ENCODE data around the gene PSPN.
"Not testable (repeated sequence)": the region's sequence is repeated elsewhere in the genome, so short reads cannot be mapped to it uniquely, and the experiment has no call there.

Gene PSPN

DNA sequence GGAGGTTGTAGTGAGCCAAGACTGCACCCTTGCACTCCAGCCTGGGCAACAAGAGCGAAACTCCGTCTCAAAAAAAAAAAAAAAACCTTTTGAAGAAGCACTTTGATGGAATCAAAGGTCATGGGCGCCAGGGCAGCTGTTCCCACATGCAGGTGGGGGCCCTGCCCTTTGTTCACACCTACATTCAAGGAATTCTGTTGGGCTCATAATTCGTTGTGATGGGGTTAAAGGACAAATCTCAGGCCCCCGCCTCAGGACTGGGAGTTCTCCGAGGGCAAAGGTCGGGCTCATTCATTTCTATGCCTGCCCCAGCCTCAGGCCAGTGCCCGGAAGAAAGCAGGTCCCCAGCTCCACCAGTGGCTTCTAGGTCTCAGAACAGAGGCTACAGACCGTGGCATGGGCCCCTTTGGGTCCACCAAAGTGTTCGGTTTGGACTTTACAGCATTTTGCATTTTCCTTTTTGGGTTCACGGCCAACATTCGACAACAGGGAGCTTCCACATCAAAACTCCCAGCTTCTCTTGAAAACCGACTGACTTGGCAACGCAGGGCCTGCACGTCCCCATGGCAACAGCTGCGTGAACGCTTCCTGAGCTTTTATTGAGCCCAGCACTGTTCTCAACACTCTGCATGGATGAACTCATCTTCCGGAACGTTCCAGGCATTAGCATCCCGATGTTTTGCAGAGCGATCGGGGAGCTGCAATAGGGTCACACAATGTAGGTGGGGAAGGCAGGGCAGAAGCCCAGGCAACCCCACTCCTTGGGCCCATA is 27.3 kb upstream of the PSPN start:
- peak; percentile 33 for DNase-seq (ENCODE audit: low read depth)

DNA sequence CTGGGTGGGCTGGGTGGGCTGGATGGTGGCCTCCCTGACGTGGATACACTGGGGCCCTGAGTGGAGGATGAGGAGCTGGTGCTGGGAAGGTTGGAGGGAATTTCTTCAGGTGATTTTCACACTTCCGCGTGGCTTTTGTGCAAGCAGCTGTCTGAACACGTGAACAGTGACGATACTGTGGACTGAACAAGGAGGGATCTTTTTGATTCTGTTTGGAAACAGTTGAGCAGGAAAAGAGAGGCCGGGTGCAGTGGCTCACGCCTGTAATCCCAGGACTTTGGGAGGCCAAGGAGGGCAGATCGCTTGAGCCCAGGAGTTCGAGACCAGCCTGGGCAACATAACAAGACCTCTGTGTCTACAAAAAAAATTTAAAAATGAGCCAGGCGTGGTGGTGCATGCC is 26.3 kb upstream of the PSPN start:
- no peak for DNase-seq (ENCODE audit: low read depth)

DNA sequence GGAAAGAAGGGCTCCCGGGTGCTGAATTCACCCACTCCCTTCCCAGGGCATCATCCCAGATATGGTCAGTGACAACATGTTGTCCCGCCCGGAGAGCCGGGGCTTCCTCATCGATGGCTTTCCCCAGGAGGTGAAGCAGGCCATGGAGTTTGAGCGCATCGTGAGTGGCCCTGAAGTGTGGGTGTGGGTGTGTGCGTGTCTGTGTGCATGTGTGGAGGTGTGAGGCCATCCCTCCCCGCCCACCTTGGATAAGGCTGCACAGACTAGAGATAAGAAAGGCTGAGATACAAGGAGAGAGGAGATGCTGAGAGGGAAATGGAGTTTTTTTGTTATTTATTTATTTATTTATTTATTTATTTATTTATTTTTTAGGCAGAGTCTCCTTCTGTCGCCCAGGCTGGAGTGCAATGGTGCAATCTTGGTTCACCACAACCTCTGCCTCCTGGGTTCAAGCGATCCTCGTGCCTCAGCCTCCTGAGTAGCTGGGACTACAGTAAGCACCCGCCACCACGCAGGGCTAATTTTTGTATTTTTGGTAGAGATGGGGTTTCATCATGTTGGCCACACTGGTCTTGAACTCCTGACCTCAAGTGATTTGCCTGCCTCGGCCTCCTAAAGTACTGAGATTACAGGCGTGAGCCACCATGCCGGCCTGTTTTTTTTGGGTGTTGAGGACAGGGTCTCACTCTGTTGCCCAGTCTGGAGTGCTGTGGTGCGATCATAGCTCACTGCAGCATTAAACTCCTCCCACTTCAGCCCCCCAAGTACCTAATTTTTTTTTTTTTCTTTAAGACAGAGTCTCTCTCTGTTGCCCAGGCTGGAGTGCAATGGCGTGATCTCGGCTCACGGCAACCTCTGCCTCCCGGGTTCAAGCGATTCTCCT is 24.6 kb upstream of the PSPN start:
- not testable (repeated sequence) for DNase-seq (ENCODE audit: low read depth)

DNA sequence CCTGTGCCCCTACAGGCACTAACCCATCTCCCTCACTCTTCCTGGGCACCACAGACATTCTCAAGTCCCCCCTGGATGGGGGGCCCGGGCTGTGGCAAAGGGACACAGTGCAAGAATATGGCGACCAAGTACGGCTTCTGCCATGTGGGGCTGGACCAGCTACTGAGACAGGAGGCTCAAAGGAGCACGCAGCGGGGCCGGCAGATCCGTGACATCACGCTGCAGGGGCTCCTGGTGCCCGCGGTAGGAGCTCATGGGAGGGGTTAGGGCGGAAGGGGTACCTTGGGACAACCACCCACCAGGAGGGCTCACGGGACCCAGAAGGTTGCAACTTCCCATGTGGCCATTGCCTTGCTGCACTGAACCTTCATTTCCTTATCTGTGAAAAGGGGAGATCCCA is 20.6 kb upstream of the PSPN start:
- no peak for DNase-seq (ENCODE audit: low read depth)

DNA sequence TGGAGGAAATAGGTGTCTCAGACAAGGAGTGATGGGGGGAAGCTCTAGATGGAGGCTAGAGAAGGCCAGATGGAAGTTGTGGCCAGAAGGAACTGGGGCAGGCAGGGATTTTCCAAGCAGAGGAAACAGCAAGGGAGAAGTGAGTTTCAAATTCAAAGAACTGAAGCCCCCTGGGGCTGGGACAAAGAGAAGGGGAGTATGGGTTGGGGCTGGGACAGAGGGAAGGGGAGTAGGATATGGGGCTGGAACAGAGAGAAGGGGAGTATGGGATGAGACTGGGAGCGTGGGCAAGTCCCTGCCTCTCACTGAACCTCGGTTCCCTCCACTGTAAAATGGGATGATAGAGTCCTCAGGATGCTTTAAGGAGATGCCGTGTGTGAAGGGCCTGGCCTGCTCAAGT is 19.1 kb upstream of the PSPN start:
- DNase-seq (ENCODE audit: low read depth) = no peak

DNA sequence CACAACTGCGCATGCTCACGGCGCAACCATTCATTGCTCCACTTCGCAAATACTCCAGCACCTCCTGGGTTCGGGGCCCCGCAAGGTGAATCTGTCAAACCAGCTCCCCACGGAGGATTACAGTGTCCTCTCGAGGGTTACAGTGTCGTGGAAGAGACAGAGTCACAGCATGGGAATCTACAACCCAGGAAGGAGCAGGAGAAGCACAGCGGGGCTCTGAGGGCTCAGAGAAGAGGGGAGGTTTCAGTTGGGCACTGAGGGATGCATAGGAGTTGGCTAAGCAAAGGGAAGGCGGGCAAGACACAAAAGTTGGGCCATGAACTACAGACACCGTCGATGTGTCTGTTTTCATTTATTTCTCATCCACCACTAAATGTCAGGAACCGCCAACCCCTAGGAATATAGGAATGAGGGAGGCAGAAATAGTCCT is 18.3 kb upstream of the PSPN start:
- DNase-seq (ENCODE audit: low read depth) = no peak

DNA sequence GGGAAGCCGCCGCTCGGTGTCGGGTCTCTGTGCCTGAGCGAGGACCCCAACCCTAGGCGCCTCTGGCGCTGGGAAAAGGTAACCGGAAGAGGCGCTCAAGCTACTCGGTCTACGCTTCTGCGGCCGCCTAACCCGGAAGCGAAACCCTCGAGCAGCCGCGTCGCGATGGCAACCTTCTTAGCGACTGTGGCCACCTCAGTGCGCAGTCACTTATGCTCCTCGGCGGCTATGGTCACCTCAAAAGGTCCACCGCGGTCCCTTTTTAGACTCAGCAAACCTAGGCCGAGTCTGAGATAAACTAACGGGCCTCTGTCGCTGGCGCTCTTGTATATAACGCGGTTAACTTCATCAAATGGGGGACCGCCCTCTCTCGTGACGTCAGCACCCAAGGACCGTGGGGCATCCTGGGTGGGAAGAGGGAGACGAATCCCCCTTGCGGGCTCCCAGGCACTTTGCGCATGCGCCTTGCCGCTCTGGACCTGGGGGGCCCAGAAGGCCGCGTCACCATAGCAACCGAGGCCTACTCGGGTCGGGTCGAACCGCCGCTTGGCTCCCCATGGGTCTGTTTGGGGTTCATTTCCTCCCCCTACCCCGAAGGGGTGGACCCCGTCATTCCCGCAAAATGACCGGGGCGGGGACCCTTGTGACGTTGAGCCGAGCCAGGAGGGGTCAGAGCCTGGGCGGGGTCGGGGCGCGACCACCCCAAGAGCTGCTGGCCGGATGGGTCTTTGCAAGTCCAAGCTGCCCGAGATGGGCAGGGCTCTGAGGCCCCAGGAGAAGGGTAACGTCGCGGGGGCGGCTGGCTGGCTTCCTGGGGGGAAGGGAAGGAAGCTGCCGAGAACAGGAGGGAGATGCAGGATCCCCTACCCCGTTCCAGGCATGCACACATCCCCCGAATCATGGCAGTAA is 17.6 kb upstream of the PSPN start, which contains the start of gene GTF2F1:
Gene GTF2F1, minus strand, starts transcription at position 91 of the 909 bp plus-strand sequence. CDS start 169 bp downstream, outside the sequence.
- peak; percentile 97 for DNase-seq (ENCODE audit: low read depth)

DNA sequence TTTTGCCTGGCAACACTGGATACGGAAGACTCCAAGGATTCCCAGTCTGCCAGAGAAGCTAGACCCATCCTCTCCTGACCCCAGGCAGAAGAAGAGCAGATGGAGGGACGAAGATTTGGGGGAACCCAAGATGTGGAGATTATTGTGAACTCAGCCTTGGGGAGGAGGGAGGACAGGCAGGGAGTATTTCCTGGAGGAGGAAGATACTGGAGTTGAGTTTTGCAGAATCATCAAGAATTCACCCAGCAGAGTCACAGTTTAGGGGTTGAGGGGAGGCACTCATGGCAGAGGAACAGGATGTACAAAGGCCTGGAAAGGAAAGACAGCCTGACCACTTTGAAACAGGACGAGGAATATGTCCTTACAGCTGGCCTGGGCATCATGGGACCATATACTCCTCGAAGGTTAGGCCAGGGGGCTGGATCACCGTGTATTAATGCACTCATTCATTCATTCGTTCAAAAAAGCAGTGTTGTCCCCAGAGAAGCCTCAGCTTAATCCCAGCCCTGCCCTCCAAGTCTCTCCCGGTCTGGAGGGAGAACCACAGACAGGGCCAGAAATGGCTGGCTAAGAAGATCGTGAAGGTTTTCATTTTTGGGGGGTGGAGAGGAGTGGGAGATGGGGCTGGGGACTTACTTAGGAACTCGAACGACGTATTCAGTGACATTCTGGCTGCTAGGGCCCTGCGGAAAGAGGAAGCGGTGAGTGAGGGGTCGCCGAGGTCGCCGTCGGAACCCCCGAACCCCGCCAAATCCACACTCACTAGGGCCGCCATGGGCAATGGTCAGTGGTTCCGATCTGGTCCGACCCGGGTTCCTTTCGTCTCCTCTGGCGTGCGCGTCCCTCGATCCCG is 16.7 kb upstream of the PSPN start:
- DNase-seq (ENCODE audit: low read depth) = peak; percentile 14

DNA sequence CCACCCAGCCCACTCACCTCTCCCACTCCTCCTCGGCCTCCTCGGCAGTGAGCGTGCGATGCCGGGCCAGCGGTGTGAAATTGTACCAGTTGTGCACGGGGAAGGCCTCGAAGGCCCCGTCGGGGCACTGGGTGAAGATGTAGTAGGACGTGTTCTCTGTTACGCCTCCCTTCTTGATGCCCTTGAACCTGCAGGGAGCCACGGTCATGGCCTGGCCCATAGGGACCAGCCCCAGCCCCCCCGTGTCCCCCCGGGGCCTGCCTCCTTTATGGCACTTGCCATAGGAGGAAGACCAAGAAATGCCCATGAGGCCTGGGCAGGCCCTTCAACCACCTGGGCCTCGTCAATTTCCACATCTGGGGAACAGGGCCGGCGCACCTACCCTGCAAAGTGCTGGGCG is 11.6 kb upstream of the PSPN start:
- no peak for DNase-seq (ENCODE audit: low read depth)

DNA sequence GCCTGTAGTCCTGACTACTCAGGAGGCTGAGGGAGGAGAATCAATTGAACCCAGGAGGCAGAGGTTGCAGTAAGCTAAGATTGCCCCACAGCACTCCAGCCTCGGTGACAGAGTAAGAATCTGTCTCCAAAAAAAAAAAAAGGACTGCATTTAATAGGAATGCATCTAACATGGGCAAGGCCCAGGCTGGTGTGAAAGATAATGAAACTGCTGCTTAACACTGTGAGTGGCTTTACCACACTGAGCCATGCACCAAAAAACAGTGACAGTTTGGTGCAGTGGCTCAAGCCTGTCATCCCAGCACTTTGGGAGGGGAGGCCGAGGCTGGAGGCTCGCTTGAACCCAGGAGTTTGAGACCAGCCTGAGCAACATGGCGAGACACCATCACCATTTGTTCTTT is 8.6 kb upstream of the PSPN start:
- DNase-seq (ENCODE audit: low read depth) = no peak

DNA sequence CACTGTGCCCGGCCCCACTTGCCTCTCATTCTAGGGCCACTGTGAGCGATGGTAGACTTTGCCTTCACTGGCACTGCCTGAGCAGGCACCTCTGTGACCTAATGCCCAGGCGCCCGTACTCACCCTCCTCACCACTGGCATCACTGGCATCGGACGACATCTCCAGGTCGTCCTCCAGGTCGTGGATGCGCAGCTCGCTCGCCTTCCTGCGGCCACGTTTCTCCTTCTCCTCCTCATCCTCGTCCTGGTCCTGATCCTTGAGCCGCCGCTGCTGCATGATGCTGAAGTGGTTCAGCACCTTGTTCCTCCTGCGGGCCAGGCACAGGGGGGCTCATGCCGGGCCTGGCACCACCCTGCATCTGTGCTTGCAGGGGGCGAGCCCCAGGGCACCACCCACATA is 7.5 kb upstream of the PSPN start:
- DNase-seq (ENCODE audit: low read depth) = no peak

DNA sequence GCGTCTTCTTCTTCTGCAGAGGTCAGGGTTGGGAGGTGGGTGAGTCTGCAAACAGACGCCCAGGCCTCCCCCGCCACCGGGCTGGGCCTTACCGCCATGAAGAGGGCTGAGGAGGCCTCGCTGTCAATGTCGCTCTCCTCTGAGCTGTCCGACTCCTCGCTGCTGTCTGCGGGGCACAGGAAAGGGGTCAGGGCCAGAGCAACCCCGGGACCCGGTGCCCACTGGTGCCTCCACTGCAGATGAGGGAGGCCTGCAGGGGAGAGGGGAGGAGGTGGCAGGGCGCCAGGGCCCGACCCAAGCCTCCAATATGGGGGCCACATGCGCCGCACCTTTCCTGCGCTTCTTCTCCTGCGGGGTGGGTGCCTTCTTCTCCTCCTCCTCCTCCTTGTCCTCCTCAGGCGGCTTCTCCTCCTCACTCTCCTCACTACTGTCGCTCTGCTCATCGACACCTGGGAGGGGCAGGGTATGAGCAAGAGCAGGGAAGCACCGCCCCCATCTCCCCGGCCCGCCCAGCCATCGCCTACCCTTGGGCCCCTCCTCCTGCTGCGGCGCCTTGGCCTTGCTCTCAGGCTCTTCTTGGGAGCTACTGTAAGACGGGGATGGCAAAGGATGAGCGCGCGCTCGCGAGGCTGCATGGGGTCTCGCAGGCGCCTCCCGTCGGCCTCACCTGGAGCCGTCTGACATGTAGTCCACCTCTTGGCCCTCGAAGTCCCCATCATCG is 5.5 kb upstream of the PSPN start:
- no peak for DNase-seq (ENCODE audit: low read depth)

DNA sequence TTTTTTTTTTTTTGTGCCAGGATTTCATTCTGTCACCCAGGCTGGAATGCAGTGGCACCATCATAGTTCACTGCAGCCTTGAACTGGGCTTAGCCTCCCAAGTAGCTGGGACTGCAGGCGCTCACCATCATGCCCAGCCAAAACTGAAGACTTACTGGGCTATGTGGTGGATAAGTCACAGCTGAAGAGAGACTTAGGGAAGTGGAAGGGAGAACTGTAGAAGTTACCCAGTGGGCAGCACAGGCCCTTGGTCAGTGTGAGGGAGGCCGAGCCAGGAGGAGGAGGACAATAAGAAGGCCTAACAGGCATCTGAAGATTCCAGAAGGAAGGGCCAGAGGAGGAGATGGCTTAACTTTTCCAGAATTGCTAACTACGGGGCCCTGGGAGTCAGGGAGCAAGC is 4.0 kb upstream of the PSPN start:
- DNase-seq (ENCODE audit: low read depth) = no peak

DNA sequence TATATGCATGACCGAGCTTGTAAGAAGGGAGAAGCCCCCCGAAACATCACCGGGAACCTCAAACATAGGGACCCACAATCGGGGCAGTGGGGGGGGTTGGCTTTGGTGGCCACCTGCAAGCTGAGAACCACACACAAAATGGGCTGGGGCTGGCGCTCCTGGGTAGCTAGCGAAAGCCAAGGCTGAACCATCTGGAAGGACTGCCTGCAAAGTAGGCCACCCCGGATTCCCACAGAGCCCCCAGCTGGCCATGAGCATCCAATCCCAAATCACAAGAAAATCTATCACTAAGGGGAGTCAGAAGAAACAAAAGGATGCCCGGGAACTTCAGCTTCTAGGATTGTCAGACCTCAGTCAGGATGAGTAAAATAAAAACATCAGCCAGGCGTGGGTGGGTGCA is 2.8 kb upstream of the PSPN start:
- DNase-seq (ENCODE audit: low read depth) = no peak

DNA sequence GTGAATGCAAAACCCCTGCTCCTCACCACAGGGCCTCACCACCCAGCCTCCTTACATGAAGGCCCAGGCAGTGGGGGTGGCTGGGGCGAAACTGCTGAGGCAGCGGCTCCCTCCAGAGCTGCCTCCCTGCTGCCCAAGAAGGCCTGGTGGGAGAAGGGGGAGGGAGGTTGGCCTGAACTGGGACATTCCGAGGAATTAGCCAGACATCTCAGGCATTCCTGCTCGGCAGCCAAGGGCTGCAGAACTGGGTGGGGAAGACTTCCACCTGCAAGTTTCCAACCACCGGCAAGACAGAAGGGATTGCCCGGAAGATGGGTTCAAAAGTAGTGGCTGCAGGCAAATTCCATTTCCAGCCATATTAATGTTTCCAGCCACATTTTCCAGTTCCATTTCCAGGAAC is 2.3 kb upstream of the PSPN start:
- no peak for DNase-seq (ENCODE audit: low read depth)

DNA sequence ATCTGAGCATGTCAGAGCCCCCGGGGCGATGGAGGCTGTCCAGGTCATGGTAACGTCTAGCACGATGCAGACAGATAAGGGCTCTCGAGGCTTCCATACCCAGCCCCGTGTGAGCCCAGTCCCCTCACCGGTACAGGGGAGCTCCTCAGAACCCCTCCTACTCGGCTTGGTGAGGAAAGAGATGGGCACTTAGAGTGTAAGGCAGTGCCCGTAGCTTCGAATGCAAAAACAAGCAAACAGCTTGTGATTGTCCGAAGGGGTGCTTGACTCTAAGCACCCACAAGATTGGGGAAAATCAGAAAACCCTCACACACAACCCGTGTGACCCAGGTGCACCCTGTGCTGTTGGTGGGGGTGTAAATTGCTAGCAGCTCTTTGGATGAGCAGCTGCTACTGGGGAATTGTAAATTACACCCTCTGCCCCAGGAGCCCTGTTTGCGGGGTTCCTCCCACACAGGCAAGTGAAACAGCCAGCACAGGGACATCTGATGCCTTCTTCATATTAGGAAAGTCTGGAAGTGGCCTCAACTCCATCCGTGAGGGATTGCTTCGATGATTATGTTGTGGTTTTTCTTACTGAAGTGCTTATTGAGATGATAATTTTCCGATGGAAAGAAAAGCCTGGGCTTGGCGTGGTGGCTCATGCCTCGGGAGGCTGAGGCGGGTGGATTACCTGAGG is 918 bp upstream of the PSPN start:
- no peak for DNase-seq (ENCODE audit: low read depth)

DNA sequence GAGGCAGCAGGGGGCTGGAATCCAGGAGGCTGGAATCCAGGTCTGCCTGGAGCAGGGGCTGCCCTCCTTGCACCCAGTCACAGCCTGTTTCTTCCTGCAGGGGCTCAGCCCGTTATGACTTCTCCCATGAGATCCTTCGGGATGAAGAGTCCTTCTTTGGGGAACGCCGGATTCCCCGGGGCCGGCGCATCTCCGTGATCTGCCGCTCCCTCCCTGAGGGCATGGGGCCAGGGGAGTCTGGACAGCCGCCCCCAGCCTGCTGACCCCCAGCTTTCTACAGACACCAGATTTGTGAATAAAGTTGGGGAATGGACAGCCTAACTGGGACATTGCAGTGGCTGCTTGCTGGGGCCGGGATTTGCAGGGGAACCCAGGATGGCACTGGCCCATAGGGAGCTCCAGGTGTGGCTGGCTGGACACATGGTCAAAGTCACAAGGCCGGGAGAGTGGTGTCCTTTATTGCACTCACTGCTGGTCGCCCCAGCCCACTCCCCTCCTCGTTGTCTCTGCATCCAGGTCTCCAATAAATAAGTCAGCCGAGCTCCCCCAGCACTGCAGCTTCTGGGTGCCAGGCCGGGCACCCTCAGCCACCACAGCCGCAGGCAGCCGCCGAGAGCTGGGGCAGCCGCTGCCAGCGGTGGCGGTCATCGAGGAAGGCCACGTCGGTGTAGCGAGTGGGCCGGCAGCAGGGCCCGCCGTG is 872 bp downstream of the PSPN start:
- DNase-seq (ENCODE audit: low read depth) = no peak

DNA sequence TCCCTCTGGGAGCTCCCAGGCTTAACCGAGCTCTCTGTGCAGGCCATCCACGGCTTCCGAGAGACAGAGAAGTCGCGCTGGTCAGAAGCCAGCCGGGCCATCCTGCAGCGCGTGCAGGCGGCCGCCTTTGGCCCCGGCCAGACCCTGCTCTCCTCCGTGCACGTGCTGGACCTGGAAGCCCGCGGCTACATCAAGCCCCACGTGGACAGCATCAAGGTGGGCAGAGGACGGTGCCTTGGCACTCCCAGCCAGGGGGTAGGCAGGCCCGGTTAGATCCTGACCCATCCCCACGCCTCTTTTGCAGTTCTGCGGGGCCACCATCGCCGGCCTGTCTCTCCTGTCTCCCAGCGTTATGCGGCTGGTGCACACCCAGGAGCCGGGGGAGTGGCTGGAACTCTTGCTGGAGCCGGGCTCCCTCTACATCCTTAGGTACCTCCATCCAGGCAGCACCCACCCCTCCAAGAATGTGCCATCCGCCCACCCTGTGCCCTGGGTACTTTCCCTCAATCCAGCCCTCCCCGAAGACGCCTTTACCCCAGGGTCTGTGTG is 1.5 kb downstream of the PSPN start:
- no peak for DNase-seq (ENCODE audit: low read depth)

DNA sequence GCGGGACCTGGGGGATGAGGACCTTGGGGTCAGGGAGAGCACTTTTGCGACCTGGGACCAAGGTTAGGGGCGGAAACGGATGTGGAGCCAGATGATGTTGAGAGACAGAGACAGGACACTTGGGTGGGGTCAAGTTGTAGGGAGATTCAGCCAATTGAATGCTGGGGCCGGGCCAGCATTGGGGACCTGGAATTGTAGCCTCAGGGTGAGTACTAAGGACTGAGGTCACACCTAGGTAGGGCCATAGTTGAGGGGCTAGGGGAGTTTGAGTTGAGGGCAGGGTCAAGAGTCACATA is 2.0 kb downstream of the PSPN start:
- DNase-seq (ENCODE audit: low read depth) = no peak
